Stimulated activated CD4-positive, alpha-beta T cell treated with anti-CD3 and anti-CD28 coated beads, Interleukin-4, amount 100 ng/mL, for 1 hour (primary cell): Measurements from ENCODE around the gene CPS1.

Experiments used
- DNase-seq: peaks from one replicate; pipeline ENCODE4 v3.0.0-alpha.2; 2020

Gene CPS1

DNA sequence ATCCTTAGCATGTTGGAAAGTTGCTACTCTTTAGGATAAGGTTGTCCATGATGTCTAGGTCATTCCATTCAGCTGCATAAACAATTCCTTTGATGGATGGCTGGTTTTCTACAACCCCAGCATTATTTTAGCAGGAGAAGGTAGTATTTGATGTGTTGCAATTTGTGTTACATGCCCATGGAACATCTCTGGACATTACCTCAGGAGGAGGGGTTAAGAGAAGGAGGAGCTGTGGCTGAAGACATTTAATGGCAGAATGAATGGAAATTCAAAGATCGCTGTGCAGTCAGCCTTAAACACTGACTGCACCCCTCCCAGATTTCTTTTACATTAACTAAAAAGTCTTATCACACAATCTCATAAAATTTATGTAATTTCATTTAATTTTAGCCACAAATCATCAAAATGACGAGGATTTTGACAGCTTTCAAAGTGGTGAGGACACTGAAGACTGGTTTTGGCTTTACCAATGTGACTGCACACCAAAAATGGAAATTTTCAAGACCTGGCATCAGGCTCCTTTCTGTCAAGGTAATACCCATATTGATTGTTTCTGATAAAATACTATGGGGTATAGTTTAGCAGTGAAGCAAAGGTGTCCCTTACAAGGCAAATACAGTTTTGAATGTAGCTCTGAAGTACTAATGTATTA lies at the start of gene CPS1:
CPS1 (plus strand) TSS at position 271 of the 652 bp plus-strand sequence; CDS start at position 406, 135 bp downstream.
- DNase-seq = no peak

- DNase-seq = no peak
These were observed 40.5 kb upstream of the CPS1 start for GRCh38 chr2:210515911-210516310.

GRCh38 chr2:210517264-210517663 lies 39.1 kb upstream of the CPS1 start:
- no peak for DNase-seq

DNA sequence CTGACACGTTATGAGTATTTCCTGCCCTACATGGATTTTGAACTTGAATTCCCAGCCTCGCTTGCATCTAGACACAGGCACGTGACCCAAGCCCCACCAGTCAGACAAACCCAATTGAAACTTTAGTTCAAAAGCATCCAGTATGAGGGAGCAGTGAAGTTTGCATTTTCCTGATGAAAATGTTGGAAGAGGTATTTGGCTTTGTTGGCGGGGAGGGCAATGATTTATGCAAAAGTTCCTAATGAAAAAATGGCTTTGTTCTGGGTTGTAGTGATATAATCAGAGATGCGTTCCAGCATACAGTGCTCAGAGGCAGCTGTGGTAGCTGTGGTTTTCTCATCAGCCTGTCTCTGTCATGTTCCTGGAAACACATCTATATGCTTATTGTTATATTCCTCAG lies 36.8 kb upstream of the CPS1 start:
- no peak for DNase-seq

- DNase-seq = no peak
These were observed 34.0 kb upstream of the CPS1 start for GRCh38 chr2:210522399-210522798.

GRCh38 chr2:210523650-210524289 lies 32.6 kb upstream of the CPS1 start:
- DNase-seq = no peak

DNA sequence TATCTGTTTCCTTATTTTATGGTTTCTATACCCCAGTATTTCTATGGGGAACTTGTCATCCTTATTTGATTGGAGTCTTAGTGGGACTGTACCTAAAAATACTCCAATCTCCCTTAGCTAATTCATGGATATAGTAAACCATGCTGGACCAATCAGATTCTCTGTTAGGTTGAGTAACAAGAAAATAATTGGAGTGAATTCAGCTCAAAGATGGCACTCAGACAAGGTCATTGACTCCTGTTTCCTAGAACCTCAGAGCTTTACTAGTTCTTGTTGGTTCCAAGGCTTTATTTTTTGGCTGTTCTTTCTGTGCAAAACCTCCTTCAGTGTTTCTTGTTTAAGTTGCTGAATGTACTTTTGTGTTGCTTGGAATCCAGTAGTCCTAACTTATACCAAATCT lies 31.9 kb upstream of the CPS1 start:
- no peak for DNase-seq

DNA sequence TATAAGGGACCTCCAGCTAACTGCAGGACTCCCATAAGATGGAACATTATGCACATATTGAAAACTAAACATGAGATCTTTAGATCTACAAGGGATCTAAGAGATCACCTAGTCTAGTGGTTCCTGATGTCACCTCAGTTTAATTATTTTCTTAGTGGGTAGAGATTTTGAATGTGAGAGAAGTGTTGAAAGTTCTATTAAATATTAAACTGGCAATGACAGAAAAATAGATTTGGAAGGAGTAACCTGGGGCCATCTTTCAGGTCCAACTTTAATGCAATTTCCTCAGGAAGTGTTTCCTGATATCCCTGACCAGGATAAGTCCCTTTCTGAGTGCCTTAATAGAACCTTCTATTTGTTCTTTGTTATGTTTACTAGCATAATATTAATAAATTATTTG lies 29.1 kb upstream of the CPS1 start:
- DNase-seq = no peak

DNA sequence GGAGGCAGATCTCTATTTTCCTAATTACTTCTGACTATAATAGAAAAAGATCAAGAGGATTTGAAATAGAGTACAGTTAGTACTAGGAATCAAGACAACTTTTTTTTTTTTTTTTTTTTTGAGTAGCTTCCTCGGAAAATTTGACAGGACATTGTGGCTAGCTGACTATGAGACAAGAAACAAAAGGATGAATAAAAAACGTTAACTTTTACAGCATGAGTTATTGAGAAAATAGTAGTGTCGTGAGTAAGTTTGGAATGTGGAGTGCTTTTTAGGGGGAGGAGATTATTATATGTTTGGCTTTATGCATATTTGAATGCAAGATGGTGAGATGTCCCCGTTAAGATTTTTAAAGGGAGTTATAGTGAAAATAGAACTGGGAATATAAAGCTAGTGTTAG lies 27.7 kb upstream of the CPS1 start:
- no peak for DNase-seq

GRCh38 chr2:210531050-210531449 lies 25.3 kb upstream of the CPS1 start:
- no peak for DNase-seq

DNA sequence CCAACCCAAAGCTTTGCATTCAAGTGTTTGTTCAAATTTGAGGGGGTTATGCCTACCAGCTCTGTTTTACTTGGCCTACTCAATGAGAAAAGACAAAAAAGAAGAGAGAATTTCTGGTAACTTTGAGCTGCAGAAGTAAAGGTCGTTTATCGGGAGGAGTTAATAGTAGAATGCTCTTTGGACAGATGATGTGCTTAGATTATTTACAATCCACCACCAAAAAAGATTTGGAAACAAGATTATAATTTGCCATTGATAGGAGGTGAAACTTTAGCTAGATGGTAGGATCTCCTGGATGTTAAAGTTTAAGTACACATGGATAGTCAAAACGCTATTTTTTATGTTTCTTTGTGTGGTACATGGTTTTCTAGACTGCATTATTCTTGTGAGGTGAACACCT lies 24.9 kb upstream of the CPS1 start:
- DNase-seq = no peak

GRCh38 chr2:210533389-210533788 lies 23.0 kb upstream of the CPS1 start:
- no peak for DNase-seq

GRCh38 chr2:210534879-210535278 lies 21.5 kb upstream of the CPS1 start:
- no peak for DNase-seq

DNA sequence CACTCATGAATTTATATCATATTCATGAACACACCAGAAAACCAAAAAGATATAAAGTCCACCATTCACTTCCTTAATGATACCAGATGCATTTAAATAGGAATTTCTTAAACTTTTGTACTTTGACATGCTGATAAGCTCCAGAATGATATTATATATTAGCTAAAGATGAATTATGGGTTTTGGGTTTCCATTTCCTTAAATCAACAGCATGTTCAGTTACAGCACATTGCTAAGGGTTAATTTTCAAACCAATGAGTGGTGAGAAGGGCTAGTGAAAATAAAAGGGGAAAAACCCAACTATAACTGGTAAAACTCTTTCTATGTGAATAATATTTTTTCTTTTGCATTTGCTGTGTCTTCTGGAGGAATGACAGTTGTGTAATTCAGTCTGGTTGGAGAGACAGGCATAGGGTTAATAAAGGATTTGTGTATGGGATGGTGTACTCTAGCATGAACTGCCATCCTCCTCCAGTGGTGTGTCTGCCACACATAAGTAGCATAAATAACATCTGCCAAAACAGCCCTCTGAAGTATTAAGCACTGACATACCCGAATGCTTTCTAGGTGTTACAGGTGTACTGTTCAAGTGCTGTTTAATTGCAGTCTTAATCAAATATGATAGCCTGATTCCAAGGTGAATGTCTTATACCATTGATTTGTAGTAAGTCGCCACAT lies 19.3 kb upstream of the CPS1 start:
- DNase-seq = no peak

DNA sequence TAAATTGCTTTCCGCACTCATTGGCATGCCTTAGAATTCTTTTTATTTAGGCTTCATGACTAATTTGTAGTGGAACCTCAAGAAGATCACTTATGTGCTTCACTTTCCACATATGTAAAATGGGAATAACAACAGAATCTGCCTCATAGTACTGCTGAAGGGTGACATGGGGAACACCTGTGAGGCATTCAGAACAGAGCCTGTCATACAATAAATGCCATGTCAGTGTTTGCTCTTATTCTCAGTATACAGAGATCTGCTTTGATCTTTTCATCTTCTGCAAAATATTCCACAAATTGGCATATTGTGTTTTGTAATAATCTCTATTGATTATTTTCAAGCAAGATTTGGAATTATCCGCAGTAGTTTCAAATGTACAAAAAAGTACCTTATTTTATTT lies 17.4 kb upstream of the CPS1 start:
- no peak for DNase-seq

DNA sequence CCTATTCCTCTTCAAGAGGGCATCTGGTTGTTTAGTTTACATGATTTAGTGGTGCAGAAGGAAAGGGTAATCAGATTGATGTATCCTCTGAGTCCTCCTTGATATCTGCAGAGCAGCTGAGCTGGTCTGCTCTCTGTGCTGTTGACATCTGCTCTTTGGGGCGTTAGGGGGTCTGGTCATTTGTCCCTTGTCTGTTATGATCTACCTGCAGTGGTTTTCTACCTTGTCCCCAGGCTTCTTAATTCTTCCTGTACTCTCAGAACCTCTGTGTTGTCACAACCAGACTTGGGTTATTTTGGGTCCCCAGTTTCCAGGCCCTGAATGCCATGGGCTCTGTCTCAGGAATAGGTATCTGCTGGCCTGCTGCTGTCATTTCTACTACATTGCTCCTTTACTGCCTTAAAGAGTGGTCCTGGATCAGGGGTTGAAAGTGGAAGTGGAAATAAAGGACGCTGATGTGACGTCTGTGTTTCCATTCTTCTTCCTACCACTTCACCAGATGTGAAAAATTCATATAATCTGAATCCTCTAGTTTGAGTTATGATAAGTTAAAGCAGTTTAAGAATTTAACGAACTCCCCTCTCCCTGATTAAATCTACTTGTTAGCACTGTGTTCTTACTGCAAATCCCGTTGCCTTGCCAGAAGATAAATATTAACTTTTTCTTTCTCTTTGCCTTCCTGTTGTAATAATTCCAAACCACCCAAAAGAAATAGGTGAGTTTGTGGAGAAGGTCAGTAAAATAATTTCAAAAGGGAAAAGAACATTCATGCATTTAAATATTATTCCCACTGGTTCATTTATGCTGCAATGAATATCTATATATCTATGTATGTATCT lies 16.6 kb upstream of the CPS1 start:
- DNase-seq = no peak

DNA sequence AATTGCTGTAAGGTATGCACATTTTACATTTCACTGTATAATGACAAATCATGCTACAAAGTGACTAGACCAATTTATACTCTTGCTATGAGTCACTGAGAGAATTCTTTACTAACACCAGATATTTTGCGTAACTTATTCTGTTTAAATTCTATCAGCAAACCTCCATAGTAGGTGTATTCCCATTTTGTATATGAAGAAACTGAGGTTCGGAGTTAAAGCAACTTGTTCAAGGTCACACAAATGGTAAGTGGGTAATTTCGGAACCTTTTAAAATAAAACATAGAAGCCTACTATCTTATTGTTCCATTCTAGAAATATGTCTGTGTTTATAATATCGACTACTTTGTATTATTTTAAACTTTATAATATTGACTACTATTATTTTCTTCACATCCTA lies 15.9 kb upstream of the CPS1 start:
- no peak for DNase-seq

DNA sequence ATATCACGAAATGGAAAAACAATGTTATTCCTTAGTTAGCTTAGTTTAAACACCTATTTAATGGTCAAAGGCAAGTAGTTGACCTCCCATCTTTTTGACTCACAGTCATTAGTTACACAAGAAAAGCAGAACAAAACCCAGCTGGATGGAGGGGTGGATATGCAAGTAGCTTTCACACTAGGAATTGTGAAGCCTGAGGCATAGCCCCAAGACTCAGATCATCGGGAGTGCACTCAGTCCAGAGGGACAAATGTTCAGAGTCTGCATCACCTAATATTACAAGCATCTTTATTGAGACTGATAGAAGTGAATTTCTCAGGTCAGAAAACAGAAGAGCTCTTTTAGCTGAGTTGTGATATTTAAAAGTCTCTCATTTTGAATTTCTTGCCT lies 15.5 kb upstream of the CPS1 start:
- DNase-seq = no peak

GRCh38 chr2:210541290-210541902 lies 15.0 kb upstream of the CPS1 start:
- no peak for DNase-seq

DNA sequence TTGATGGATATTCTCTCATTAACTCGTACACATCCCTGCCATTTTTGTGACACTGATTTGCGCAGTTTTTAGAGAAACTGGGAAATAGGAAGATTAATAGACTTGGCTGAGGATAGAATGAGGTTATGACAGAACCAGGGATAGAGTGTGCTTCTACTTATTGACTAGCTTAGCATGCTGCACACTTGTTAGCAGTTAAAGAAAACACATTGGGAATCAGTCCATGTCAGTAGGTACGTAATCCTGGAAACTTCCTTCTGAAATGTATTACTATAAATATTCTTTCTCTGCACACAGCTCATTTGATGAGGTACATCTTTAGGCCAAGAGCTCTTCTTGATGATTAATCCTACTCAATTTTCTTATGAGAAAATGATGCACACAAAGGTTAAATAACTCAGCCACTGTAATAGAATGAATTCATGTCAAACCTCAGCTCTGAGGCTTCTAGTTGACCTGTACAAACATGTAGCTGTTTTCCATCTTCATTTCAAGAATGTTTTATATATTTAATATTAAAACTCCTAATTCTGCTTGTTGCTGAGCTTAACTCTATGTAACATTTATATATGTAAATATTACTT lies 12.3 kb upstream of the CPS1 start:
- DNase-seq = no peak

DNA sequence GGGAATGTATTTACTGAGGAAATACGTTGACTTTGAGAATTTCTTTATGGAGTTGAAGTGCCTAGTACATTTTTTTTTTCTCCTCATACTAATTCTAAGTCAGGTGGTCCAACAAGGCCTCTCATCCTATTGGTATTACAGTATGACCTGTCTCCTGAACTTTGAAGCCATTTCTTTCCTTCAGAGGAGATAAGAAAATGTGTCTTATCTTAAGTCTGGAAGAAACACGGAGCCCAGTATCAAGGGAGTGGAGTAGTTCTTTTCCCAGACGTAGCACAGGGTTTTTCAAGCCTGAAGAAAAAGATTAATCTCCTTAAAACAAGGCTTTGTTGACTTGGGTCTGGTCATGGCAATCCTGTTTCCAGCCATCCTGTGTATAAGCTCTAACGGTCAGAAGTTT lies 11.6 kb upstream of the CPS1 start:
- no peak for DNase-seq

DNA sequence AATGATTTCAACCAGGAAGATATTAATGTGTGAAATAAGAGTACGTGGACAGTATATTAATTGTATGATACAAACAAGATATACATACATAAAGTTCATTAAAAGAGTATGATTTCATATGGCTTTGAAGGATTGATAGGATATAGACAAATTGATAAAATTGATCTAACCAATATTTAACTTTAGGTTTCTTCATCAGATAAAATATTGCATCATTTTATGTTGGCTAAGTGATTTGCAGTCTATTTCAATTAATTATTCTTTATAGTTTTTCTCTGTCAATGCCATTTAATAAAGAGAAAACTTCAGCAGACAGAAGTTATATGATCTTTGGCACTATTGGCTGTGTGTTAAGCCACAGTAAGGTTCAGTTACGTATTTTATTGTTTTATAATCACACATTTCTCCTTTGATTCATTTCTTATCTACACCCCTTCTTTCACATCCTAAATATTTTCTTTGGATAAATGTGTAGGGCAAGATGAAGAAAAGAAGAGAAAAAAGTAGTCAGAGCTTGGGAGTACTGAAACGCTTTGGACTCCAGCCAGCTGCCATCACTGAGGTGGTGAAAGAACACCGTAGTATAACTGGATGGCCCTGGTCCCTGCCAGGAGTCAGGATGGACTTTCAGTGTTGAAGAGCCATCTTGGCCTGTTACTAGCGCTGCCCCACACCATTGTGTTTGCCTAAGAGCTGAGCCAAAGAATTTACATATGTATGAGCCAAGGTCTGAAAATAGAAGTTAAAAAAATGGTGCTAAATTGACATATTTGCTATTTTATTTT lies 9.8 kb upstream of the CPS1 start:
- DNase-seq = no peak
